NOMO-1 treated with DMSO at 0.1 percent for 48 hours (cell line): ENCODE data around the gene SNX21.
"Not testable (repeated sequence)": the region's sequence is repeated elsewhere in the genome, so short reads cannot be mapped to it uniquely, and the experiment has no call there.

Source experiments
- DNase-seq: peaks from one replicate; lab custom pipeline; 2025; ENCODE audit not compliant: unreplicated experiment; lab: John Stamatoyannopoulos, UW

SNX21 gene

DNA sequence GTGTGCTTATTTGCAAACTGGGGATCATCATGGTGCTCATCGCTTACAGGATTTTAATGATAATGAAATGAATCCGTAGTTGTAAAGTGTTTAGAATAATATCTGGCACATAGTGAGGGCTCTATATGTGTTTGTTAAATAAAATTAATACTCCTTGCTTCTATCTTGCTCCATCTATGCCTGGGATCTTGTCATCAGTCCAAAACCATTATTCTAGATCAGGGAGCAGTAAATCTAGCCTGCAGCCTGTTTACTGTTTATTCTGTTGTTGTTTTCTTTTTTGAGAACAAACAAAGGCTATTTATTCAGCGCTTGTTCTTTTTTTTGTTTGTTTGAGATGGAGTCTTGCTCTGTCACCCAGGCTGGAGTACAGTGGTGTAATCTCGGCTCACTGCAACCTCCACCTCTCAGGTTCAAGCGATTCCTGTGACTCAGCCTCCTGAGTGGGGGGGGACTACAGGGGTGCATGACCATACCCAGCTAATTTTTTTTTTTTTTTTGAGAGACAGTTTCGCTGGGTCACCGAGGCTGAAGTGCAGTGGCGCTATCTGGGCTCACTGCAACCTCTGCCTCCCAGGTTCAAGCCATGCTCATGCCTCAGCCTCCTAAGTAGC, 15.5 kb downstream of the SNX21 start:
- no peak for DNase-seq

DNA sequence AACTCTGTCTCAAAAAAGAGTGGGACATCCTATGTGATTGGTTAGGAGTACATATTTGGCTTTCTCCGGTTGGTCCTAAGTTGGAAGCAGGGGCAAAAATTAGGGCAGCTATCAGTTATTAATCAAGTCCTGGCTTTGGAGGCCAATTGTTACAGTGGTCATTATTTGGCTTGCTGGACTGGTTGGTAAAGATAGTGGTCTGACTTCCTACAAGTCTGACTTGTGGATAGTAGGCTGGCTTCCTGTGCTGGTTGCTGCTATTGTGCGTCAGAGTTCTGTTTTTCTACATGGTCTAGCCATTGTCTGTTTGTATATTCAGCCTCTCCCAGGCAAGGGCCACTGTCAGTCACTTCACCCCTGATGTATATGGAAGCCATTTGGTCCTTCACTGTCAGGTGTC, 16.6 kb downstream of the SNX21 start:
- no peak for DNase-seq

DNA sequence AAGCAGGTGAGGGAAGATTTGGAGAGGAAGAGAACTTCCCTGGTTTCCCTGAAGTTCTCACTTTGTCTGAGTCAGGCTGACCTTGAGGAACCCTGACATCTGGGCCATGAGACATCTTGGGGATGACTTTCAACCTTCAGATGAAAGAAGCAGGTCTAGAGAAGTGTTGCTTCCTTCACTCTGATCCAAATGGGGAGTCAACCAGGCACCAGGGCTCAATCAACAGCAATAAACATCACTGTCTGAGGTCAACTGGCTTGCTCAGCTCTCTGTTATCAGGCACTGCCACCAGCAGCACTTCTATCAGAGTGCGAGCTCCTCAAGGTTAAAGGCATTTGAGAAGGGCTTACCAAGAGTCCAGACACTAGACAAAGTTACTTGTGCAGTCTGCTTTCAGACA, 17.3 kb downstream of the SNX21 start:
- no peak for DNase-seq

DNA sequence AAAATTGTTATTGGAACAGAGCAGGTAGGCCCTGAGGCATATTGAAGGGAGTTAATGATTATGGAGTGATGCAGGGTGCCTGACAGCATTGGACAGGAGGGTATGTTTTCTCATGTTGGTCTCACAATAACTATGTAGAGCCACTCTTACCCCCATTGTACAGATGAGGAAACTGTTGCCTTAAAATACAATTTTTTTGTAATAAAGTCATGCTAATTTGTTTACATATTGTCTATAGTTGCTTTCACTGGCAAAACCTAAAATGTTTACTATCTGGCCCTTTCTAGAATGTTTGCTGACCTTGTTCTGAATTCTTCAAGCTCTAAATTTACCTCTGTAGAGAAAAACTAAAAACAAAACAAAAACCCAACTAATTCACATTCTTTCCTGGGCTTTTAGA, 17.9 kb downstream of the SNX21 start:
- DNase-seq = no peak

DNA sequence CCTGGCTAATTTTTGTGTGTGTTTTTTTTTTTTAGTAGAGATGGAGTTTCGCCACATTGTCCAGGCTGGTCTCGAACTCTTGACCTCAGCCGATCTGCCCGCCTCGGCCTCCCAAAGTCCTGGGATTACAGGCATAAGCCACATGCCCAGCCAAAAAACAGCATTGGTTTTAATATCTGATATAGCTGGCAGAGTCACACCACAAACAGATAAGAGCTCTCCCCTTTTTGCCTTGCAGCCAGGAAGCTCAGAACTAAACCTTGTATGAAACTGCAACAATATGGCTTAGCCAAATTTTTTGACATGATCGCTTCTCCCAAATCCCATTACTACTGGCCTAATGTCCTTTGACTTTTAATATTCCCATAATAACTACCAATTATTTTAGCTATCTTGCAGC, 18.7 kb downstream of the SNX21 start:
- no peak for DNase-seq

DNA sequence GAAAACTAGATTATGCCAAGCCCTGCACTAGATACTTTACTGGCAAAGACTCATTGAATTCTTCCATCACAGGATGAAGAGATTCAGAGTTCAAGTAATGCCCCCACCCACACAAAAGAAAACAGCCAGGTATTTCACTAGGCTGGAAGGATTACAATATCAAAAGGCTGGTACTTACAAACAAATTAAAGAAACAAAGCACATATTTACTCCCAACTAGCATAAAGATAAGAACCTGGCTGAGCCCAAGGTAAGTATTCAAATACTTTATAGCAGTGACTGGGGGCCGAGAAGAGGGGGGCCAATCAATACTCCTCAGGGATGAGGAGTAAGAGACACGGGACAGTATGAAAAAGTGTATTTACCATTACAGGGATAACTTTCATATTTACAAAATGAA, 19.9 kb downstream of the SNX21 start:
- DNase-seq = no peak

DNA sequence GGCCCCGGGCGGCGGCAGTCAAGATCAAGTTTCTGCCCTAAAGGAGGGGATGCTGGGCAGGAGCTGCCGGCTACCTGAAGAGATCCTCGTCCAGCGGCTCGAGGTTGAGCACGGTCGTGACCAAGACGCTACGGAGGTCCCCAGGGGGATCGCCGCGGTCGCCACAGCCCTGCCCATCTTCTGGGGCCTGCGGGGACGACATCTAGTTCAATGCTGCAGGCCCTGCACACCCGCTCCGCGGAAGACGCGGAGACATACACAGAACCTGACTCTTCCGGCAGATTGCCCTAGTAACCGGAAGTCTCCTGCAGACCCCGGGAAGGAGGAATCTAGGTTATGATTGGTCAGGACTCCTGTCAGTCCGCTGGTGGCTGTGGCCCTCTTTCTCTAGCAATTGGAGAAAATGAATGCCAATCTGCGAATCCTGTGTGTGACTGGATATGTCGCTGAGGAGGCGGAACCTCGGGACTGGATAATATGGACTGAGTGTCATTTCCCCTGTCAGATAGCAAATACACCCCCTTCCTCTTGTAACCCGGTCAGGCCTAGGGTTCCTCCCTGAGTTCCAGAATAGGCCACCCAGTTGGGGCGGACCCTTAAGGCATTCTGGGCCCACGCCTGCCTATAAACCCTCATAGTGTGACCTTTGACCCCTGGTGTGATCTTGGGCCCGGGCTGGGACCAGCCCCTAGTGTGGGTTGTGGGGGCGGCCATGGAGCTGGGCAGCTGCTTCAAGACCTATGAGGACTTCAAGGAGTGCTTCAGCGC, 23.7 kb downstream of the SNX21 start, which contains the start of the genes ACOT8 and ZSWIM3:
Gene ACOT8 (minus strand): TSS at position 279 of the 768 bp plus-strand sequence. CDS start 77 bp downstream, at position 202.
Gene ZSWIM3 (plus strand): TSS at position 501 of the 768 bp plus-strand sequence. CDS start 212 bp downstream, at position 713.
- DNase-seq = peak; percentile 99

DNA sequence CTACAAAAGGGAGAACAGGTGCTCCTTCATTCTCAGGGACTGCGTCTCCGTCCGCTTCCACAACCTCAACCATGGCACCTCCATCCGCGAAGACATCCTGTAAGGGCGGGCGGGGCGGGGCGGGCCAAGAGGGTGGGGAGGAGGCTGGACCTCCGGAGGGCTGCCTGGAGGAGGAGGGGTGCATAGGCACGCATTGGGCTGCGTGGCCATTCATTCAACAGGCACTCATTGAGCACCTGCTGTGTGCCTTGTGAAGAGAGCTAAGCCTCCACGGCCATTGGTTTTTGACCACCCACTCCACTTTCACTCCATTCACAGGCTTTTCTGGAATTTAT, 24.2 kb downstream of the SNX21 start:
- peak; percentile 56 for DNase-seq

DNA sequence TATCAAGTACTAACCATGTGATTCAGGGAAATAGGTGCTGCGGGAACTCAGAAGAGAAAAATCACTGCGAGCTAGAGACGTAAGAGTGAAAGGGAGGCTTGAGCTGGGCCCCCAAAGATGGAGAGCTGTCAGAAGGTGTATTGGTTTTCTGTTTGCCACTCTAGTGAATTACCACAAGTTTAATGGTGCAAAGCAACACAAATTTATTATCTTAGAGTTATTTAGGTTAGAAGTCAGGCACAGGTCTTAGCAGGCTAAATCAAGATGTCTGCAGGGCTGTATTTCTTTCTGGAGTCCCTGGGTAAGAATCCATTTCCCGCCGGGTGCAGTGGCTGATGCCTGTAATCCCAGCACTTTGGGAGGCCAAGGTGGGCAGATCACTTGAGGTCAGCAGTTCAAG, 26.3 kb downstream of the SNX21 start:
- no peak for DNase-seq

DNA sequence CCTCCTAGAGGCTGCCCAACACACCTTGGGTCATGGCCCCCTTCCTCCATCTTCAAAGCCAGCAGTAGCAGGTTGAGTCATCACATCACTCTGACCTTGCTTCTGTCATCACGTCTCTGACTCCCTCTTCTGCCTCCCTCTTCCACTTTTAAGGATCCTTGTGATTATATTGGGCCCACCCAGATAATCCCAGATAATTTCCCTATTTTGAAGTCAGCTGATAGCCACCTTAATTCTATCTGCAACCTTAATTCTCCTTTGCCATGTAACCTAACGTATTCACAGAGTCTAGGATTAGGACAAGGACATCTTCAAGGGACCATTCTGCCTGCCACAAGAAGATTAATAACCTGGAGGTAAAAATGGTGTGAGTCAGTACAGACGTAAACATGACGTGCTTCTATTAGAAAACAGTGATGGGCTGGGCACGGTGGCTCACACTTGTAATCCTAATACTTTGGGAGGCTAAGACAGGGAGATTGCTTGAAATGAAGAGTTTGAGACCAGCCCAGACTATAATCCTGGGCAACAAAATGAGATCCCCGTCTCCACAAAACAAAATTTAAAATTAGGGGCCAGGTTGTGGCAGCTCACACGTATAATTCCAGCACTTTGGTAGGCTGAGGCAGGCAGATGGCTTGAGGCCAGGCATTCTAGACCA, 27.1 kb downstream of the SNX21 start:
- no peak for DNase-seq

DNA sequence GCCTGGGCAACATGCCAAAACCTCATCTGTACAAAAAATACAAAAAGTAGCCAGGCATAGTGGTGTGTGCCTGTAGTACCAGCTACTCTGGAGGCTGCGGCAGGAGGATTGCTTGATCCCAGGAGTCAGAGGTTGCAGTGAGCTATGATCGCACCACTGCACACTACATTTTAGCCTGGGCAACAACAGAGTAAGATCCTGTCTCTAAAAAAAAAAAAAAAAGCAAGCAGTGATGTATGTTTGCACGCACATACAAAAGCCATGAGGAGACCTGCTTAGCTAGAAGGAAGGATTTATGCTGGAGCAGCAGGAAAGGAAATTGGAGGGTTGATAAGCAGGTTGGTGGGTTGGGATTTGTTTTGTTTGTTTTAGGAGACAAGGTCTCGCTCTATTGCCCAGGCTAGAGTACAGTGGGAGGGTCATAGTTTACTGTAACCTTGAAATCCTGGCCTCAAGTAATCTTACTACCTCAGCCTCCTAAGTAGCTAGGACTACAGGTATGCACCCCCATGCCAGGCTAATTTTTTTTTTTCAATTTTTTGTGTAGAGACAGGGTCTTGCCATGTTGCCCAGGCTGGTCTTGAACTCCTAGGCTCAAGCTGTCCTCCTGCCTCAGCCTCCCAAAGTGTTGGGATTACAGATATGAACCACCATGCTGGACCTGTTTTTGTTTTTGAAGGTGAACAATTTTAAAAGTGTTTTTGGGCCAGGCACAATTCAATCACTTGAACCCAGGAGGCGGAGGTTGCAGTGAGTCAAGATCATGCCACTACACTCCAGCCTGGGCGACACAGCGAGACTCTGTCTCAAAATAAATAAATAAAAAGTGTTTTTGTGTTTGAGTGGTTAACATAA, 27.8 kb downstream of the SNX21 start:
- no peak for DNase-seq

DNA sequence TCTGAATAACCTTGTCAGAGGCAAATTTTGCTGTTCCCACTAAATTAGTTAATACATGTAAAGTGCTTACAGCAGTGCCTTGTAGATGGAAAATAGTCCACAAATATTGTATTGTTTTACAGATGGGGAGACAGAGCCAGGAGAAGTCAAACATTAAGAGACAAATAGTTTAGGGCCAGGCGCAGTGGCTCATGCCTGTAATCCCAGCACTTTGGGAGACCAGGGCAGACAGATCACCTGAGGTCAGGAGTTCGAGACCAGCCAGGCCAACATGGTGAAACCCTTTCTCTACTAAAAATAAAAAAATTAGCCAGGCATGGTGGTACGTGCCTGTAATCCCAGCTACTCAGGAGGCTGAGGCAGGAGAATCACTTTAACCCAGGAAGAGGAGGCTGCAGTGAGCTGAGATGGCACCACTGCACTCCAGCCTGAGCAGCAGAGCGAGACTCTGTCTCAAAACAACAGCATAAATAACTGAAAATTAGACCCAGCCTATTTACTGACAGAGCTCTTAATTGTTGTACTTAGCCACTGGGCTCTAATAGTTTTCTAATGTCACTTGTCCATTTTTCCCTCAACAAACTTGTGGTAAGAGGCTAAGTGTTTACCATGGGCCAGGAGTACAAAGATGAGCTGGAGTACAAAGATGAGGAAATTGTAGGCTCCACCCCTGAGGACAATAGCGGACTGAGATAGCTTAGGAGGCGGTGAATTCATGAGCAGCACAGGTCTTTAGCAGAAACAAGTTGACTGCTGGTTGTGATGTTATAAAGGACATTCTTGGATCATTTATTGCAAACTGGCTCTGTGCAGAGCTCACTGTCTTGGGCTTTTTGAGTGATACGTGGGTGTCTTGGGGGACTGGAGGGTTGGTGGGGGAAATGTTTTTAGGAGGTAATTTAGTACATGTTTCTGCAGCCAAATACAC, 30.2 kb downstream of the SNX21 start:
- DNase-seq = no peak

DNA sequence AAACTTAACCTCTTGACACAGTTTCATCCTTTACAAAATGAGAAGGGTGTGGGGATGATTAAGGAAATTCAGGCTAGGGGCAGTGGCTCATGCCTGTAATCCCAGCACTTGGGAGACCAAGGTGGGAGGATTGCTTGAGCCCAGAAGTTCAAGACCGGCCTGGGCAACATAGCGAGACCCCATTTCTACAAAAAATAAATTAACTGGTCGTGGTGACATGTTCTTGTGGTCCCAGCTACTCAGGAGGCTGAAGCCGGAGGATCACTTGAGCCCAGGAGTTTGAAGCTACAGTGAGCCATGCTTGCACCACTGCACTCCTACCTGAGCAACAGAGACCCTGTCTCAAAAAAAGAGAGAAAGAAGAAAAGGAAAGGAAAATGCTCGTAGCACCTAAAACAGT, 32.9 kb downstream of the SNX21 start:
- no peak for DNase-seq

DNA sequence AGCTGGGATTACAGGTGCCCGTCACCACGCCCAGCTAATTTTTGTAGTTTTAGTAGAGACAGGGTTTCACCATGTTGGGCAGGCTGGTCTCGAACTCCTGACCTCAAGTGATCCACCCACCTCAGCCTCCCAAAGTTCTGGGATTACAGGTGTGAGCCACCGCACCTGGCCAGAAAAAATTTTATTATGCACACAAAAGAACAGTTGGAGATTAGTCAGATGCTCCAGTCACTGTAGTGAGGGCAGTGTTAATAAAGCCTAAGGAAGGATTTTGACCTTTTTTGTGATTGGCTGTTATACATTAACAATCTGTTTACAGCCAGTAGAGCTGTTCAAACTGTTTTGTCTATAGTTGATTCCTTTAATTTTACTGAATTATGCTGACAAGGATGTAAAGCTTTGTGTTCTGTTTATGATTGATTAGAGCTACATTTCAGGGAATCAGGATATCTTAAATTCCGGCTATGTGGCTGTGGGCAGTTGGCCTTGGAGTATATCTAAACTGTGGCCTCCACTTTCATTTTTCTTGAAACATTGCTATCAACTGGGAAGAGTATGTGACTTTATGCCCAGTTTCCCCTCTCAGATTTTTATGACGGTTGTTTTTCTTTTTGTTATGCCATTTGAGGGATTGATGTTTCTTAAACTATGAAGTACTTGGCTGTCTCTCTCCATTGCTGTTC, 33.7 kb downstream of the SNX21 start:
- no peak for DNase-seq

DNA sequence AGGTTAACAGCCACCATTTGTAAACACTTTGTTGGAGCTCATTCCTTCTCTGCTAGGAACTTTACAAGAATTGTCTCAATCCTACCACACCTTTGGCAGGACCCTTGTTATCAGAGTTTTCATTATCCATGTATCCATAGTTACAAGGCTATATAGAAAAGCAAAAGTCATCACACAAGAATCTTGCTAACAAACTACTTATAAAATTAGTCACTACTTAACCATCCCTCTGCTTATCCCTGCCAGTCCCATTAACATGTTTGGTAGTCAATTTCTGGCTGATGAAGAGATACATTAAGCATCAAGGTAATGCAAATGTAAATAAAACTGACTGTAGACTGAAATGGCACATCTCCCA, 34.2 kb downstream of the SNX21 start:
- DNase-seq = no peak

DNA sequence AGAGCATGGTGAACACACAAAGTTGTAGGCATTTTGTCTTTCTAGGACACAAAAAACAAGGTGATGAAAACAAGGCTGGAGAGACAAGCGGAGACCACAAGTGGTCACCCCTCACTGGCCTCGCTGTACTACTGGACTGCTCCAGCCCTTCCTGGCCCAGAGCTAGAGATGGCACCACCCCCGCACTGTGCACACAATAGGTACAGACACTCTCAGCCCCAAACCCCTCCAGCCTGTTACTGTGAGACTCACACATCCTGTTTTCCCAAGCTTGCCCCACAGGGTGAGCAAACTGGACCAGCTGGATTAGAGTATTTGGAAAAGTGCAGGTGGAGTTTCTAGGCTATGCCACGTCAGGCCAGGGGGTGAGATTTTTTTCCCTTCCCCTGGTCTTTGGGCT, 39.0 kb downstream of the SNX21 start:
- no peak for DNase-seq

DNA sequence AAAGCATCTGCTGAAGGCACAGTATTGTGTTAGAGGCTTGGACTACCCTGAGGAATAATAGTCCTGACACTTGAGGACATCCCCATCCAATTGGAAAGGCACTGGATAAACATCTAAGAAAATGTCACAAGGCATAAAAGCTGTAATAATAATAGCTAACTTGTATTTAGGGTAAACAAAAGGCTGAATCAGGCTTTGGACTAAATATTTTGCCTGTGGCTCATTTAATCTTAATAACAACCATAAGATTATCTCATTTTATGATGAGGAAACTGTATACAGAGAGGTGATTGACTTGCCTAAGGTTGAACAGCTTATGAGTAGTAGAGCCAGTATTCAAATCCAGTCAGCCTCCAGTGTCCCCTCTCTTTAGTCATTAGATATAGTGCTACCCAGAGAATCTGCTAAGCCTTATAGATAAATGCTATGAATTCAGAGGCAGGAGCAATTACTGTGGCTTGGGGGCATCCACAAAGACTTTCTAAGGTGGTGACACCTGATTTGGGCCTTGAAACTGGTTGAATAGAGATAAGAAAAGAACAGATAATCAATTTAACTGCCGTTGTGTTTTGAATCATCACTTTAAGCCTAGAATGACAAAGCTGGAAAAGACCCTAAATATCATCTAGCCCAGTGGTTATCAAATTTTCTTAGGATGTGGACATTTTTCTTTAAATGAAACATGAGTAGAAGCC, 40.0 kb downstream of the SNX21 start:
- no peak for DNase-seq

DNA sequence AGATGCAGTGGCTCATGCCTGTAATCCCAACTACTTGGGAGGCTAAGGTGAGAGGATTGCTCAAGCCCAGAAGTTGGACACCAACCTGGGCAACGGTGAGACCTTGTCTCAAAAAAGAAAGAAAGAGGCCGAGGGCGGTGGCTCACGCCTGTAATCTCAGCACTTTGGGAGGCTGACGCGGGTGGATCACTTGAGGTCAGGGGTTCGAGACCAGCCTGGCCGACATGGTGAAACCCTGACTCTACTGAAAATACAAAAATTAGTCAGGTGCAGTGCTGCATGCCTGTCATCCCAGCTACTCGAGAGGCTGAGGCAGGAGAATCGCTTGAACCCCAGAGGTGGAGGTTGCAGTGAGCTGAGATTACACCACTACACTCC, 40.5 kb downstream of the SNX21 start:
- not testable (repeated sequence) for DNase-seq

DNA sequence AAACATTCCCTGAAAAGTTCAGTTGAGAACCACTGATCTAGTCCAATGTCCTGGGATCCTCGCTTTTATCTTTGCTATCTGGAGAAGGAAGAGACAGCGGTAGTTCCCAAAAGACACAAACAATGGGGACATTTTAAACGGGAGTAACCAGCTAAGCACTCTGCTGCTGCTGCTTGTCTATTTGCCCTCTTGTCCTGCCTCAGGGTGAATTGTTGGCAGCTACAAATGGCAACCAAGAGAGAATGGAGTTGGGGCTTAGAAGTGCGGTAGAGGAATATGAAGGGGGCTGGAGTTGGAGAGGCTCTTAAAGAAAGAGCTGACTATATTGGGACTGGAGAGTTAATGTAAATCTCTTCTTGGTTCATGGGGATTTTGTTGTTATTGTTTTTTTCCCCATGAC, 41.0 kb downstream of the SNX21 start:
- DNase-seq = no peak
